IMR-90 (cell line): ENCODE data around the gene PFDN5. TPM values are rescaled to one million over a fixed set of nuclear protein-coding genes. Genes with fewer than 3 reads are reported as not detected.

ENCODE experiments used
- ATAC-seq: fragments of 200-7000 bp; cut with Tn5 transposase; 2 replicates; pipeline ENCODE4 v1.9.1; 2020; ENCODE audit warnings: low read depth, mild to moderate bottlenecking, moderate library complexity
- BruUV-seq: library from RNA; stranded (reverse); fragments of 400-500 nt; replicated peaks from 2 replicates; lab custom pipeline; 2021; lab: Mats Ljungman, UMichigan
- CTCF ChIA-PET: fragments of 300-600 bp; formaldehyde crosslinking; extraction: SDS; loops from one replicate; lab custom pipeline; 2021; ENCODE audit warnings: antibody characterized with exemption; lab: Yijun Ruan, JAX
- POLR2A ChIA-PET: fragments of 300-600 bp; sonication (Branson Sonifier 250); formaldehyde crosslinking; loops from one replicate; lab custom pipeline; 2022; ENCODE audit warnings: antibody characterized with exemption; ENCODE audit not compliant: unreplicated experiment; lab: Charles Lee
- DNase-seq: peaks from one replicate; pipeline ENCODE4 v3.0.0; 2013
- H2AFZ ChIP-seq: replicated peaks from 2 replicates; pipeline ENCODE3; 2013; ENCODE audit warnings: low read length, mild to moderate bottlenecking; ENCODE audit not compliant: poor library complexity
- H2AK5ac ChIP-seq: 2 replicates; pipeline ENCODE4 v1.6.1; 2013; ENCODE audit warnings: low read depth, low read length, inconsistent platforms
- H2AK9ac ChIP-seq: replicated peaks from 2 replicates; pipeline ENCODE3; 2013; ENCODE audit warnings: mild to moderate bottlenecking, low read depth, low read length, moderate library complexity; ENCODE audit not compliant: poor library complexity
- H2BK120ac ChIP-seq: 2 replicates; pipeline ENCODE4 v1.6.1; 2013; ENCODE audit warnings: low read depth, low read length, inconsistent platforms
- H2BK15ac ChIP-seq: 3 replicates; pipeline ENCODE4 v1.6.1; 2013; ENCODE audit warnings: low read depth, low read length, inconsistent platforms
- H2BK20ac ChIP-seq: 2 replicates; pipeline ENCODE4 v1.6.1; 2013; ENCODE audit warnings: low read depth, mild to moderate bottlenecking, inconsistent platforms, low read length, moderate library complexity
- H2BK5ac ChIP-seq: 2 replicates; pipeline ENCODE4 v1.6.1; 2013; ENCODE audit warnings: mild to moderate bottlenecking, low read depth, low read length, inconsistent platforms; ENCODE audit not compliant: poor library complexity, severe bottlenecking
- H3K14ac ChIP-seq: replicated peaks from 2 replicates; pipeline ENCODE4 v1.6.1; 2013; ENCODE audit warnings: low read depth, low read length, inconsistent platforms
- H3K18ac ChIP-seq: 2 replicates; pipeline ENCODE4 v1.6.1; 2013; ENCODE audit warnings: low read depth, low read length, control low read depth
- H3K23ac ChIP-seq: 2 replicates; pipeline ENCODE4 v1.6.1; 2013; ENCODE audit warnings: low read depth, low read length, inconsistent platforms
- H3K27ac ChIP-seq: 2 replicates; pipeline ENCODE4 v1.5.1; 2013; ENCODE audit warnings: mild to moderate bottlenecking, control low read depth, low read length; ENCODE audit not compliant: insufficient read depth
- H3K27me3 ChIP-seq: 2 replicates; pipeline ENCODE4 v1.6.1; 2013; ENCODE audit warnings: low read length; ENCODE audit not compliant: control insufficient read depth, insufficient read depth
- H3K36me3 ChIP-seq: 2 replicates; pipeline ENCODE4 v1.6.1; 2013; ENCODE audit warnings: low read length, mixed read lengths; ENCODE audit not compliant: control insufficient read depth, insufficient read depth
- H3K4ac ChIP-seq: 2 replicates; pipeline ENCODE4 v1.6.1; 2013; ENCODE audit warnings: low read depth, low read length, inconsistent platforms
- H3K4me1 ChIP-seq: 2 replicates; pipeline ENCODE4 v1.6.1; 2013; ENCODE audit warnings: low read length, mixed read lengths; ENCODE audit not compliant: control insufficient read depth, insufficient read depth
- H3K4me2 ChIP-seq: 2 replicates; pipeline ENCODE4 v1.6.1; 2013; ENCODE audit warnings: low read depth, mild to moderate bottlenecking, control low read depth, low read length, moderate library complexity
- H3K4me3 ChIP-seq: 2 replicates; pipeline ENCODE4 v1.5.1; 2013; ENCODE audit warnings: low read depth, mild to moderate bottlenecking, control low read depth, low read length, moderate library complexity; ENCODE audit not compliant: insufficient read depth
- H3K56ac ChIP-seq: 2 replicates; pipeline ENCODE4 v1.6.1; 2013; ENCODE audit warnings: low read length, inconsistent platforms; ENCODE audit not compliant: insufficient read depth; ENCODE audit errors: extremely low read depth
- H3K79me1 ChIP-seq, 2 experiments: 2 replicates each; pipeline ENCODE4 v1.6.1; 2013; ENCODE audit warnings: low read length in 2 of 2, inconsistent platforms in 1 of 2, low read depth in 1 of 2
- H3K9ac ChIP-seq: 2 replicates; pipeline ENCODE4 v1.6.1; 2013; ENCODE audit warnings: low read depth, low read length, control low read depth
- H3K9me1 ChIP-seq: 2 replicates; pipeline ENCODE4 v1.6.1; 2013; ENCODE audit warnings: low read length, inconsistent platforms; ENCODE audit not compliant: insufficient read depth
- H3K9me3 ChIP-seq: 2 replicates; pipeline ENCODE4 v1.6.1; 2013; ENCODE audit warnings: low read length; ENCODE audit not compliant: control insufficient read depth, insufficient read depth
- H4K20me1 ChIP-seq: 2 replicates; pipeline ENCODE4 v1.6.1; 2013; ENCODE audit warnings: low read length, inconsistent platforms; ENCODE audit not compliant: insufficient read depth
- H4K5ac ChIP-seq: 2 replicates; pipeline ENCODE4 v1.6.1; 2013; ENCODE audit warnings: mild to moderate bottlenecking, low read depth, low read length, control low read depth
- H4K8ac ChIP-seq, 2 experiments: 2 replicates each; pipeline ENCODE4 v1.6.1; 2013; ENCODE audit warnings: low read depth in 2 of 2, low read length in 2 of 2, control low read depth in 1 of 2, inconsistent platforms in 1 of 2
- H4K91ac ChIP-seq: 2 replicates; pipeline ENCODE4 v1.6.1; 2013; ENCODE audit warnings: low read depth, low read length, inconsistent platforms; ENCODE audit not compliant: insufficient read depth
- BHLHE40 ChIP-seq: fragments of 150-350 bp; IDR thresholded peaks from 2 replicates; pipeline ENCODE4 v1.6.1; 2016; ENCODE audit warnings: mild to moderate bottlenecking, low read depth, low read length
- CEBPB ChIP-seq: IDR thresholded peaks from 2 replicates; pipeline ENCODE4 v1.6.1; 2012; ENCODE audit warnings: low read depth, low read length, improper control_type of control experiment
- CHD1 ChIP-seq: IDR thresholded peaks from 2 replicates; pipeline ENCODE4 v1.6.1; 2012; ENCODE audit warnings: low read depth, low read length, improper control_type of control experiment
- FOS ChIP-seq: fragments of 150-350 bp; IDR thresholded peaks from 2 replicates; pipeline ENCODE4 v1.6.1; 2016; ENCODE audit warnings: low read depth, low read length
- MAFK ChIP-seq: IDR thresholded peaks from 2 replicates; pipeline ENCODE4 v1.6.1; 2012; ENCODE audit warnings: low read depth, low read length, improper control_type of control experiment
- MAZ ChIP-seq: IDR thresholded peaks from 2 replicates; pipeline ENCODE4 v1.6.1; 2012; ENCODE audit warnings: low read depth, mild to moderate bottlenecking, low read length, improper control_type of control experiment, moderate library complexity, borderline replicate concordance
- MXI1 ChIP-seq: IDR thresholded peaks from 2 replicates; pipeline ENCODE4 v1.6.1; 2012; ENCODE audit warnings: low read depth, mild to moderate bottlenecking, low read length, moderate library complexity, borderline replicate concordance
- NFE2L2 ChIP-seq: fragments of 150-350 bp; IDR thresholded peaks from 2 replicates; pipeline ENCODE4 v1.6.1; 2016; ENCODE audit warnings: low read depth, mild to moderate bottlenecking, low read length
- POLR2A ChIP-seq: IDR thresholded peaks from 2 replicates; pipeline ENCODE4 v1.6.1; 2012; ENCODE audit warnings: mild to moderate bottlenecking, low read depth, low read length
- RAD21 ChIP-seq: IDR thresholded peaks from 2 replicates; pipeline ENCODE4 v1.6.1; 2012; ENCODE audit warnings: low read length, improper control_type of control experiment
- RCOR1 ChIP-seq: IDR thresholded peaks from 2 replicates; pipeline ENCODE4 v1.6.1; 2012; ENCODE audit warnings: mild to moderate bottlenecking, low read length, improper control_type of control experiment; ENCODE audit not compliant: insufficient replicate concordance
- RFX5 ChIP-seq: IDR thresholded peaks from 2 replicates; pipeline ENCODE4 v1.8.0; 2012; ENCODE audit warnings: low read depth, mild to moderate bottlenecking, low read length, moderate library complexity
- SMC3 ChIP-seq: fragments of 150-350 bp; IDR thresholded peaks from 2 replicates; pipeline ENCODE4 v1.6.1; 2016; ENCODE audit warnings: low read depth, mild to moderate bottlenecking, antibody characterized with exemption, low read length, moderate library complexity
- USF2 ChIP-seq: fragments of 150-350 bp; IDR thresholded peaks from 2 replicates; pipeline ENCODE4 v1.6.1; 2017; ENCODE audit warnings: mild to moderate bottlenecking, antibody characterized with exemption, low read length, low read depth
- WGBS, 2 experiments: methylation state at CpG; one replicate each; pipeline versions ENCODE4 v1.1.5 to v1.1.7; 2013; ENCODE audit warnings: missing lambda C conversion rate in 2 of 2; ENCODE audit not compliant: insufficient read length in 1 of 2; ENCODE audit errors: extremely low coverage in 2 of 2; 5-methylcytosine and 5-hydroxymethylcytosine counted together
- dilution Hi-C: fragments of 300-500 bp; cut with HindIII; formaldehyde crosslinking; loops from one replicate; pipeline ENCODE4 v1.14.3; 2018; ENCODE audit warnings: low sequenced_read_pairs; ENCODE audit not compliant: unreplicated experiment
- in situ Hi-C: fragments of 300-500 bp; cut with MboI; formaldehyde crosslinking; loops from 3 replicates; pipeline ENCODE4 v1.14.3; 2019; ENCODE audit warnings: low sequenced_read_pairs, inconsistent platforms, mixed read lengths
- intact Hi-C: fragments of 100-400 bp; cut with micrococcal nuclease; formaldehyde crosslinking; loops from 2 replicates; pipeline ENCODE4 v1.10.0; 2022
- polyA plus RNA-seq, 3 experiments: library from polyadenylated mRNA; depleted of rRNA; stranded (reverse); fragments of >200 nt; gene quantifications; 2 replicates each; pipeline ENCODE4 v1.2.3, GENCODE V29; 2012; ENCODE audit warnings: low replicate concordance in 1 of 3
- total RNA-seq: library from RNA; depleted of rRNA; stranded (reverse); fragments of >200 nt; gene quantifications from 2 replicates; pipeline ENCODE4 v1.2.3, GENCODE V29; 2012
- TF ChIP-seq, protein P1 (sequence below): conservative IDR thresholded peaks from 2 replicates; pipeline ENCODE4 v1.5.1; 2012; ENCODE audit warnings: mild to moderate bottlenecking, low read depth, low read length, improper control_type of control experiment

PFDN5 gene
- total and polyA plus RNA-seq, 2 of the 4 experiments (the other 2 are of a cell fraction): 1,011 to 1,338 TPM

DNA sequence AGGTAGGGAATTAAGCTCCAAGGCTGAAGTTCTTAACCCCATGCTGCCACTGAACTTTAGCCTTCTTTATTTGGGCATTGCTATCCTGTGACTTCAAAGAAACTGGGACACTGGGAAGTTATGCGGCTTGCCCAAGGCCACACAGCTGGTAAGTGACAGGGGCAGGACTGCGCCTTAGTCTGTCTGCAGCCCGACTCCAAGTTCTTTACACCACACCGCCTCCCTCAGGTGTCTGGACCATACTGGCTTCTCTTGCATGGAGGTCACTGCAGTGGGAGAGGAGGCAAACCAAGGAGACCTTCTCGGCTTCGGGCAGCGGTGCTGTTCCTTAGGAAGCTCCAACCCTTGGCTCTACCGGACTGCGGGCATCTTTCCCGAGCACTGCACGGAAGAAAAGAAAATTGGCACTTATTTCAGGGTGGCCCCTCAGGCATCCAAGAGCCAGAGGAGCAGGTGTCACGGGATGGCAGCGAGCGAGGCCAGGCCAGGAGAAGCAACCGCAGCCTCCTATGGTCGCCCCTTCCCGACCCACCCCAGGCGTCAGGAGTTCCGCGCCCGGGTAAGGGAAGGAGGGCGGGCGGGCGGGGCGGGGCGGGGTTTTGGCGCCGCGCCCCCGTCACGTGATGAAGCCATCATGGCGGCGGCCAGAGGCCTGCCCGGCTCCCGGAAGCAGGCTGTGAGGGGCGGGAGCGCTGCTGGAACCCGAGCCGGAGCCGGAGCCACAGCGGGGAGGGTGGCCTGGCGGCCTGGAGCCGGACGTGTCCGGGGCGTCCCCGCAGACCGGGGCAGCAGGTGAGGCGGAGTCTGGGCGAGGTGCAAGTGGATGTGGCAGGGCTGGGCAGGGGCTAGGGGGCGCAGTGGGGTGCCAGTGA lies 43.6 kb upstream of the PFDN5 start:
- peaks cover 16% of the 10 kb centered on the region for H3K36me3 ChIP-seq
- in situ Hi-C loops (no loop called here), dilution Hi-C loops (no loop called here), intact Hi-C loops (loop anchor here (1.0 to 2.0 kb wide), 2 partner anchors 34 to 39 kb away; no protein-coding TSS in a partner anchor)
- peak overlapping the region; percentile 57 for H3K56ac ChIP-seq
- H2AK9ac ChIP-seq: peak overlapping the region; percentile 98
- peak overlapping the region; percentile 87 for H2AK5ac ChIP-seq
- H3K18ac ChIP-seq: peak overlapping the region; percentile 39
- peak overlapping the region; percentile 88 for H4K91ac ChIP-seq
- no peaks in the 10 kb centered on the region; the same call in 1 of the 2 replicates for H4K20me1 ChIP-seq
- POLR2A ChIA-PET: interaction anchor here (0.6 to 1.0 kb wide), 2 partner anchors 44 to 47 kb away, joined by 3 to 7 read pairs; partner anchors contain the start of gene MYG1
- peak overlapping the region; percentile 94 for H3K14ac ChIP-seq
- 0% methylated on average over 13 of the region's 51 CpGs; no CpG with 5 or more reads in 1 of the 2 experiments for WGBS, 2 experiments
- peak overlapping the region; percentile 89 for H2BK5ac ChIP-seq
- peak overlapping the region; percentile 95 for H3K9ac ChIP-seq
- peak overlapping the region; percentile 83 for H3K23ac ChIP-seq
- H4K5ac ChIP-seq: peak overlapping the region; percentile 84
- no peaks in the 10 kb centered on the region for H3K9me3 ChIP-seq
- H4K8ac ChIP-seq: peak overlapping the region; percentile 49 to 90
- peak overlapping the region; percentile 3; the same call in 1 of the 3 replicates for H2BK15ac ChIP-seq
- DNase-seq: peak; percentile 64
- H3K4ac ChIP-seq: peak overlapping the region; percentile 90
- peaks cover 27 to 39% of the 10 kb centered on the region in 2 experiments for H3K79me1 ChIP-seq
- peak overlapping the region; percentile 57; the same call in 1 of the 2 replicates for H2BK120ac ChIP-seq
- CTCF ChIA-PET: interaction anchor here (0.9 to 1.4 kb wide), 4 partner anchors 33 to 93 kb away, joined by 3 to 5 read pairs (median 4); no protein-coding TSS in a partner anchor
- peaks cover 11% of the 10 kb centered on the region for H3K4me1 ChIP-seq
- H3K9me1 ChIP-seq: peaks cover 19% of the 10 kb centered on the region
- peak overlapping the region; percentile 89 for H3K4me2 ChIP-seq
- peak overlapping the region; percentile 85 for H3K4me3 ChIP-seq
- ATAC-seq: peak; percentile 91
- H2BK20ac ChIP-seq: peak overlapping the region; percentile 11; the same call in 1 of the 2 replicates
- peak overlapping the region; percentile 98 for H2AFZ ChIP-seq
- no TSS peak for BruUV-seq
- H3K27me3 ChIP-seq: no peaks in the 10 kb centered on the region
- peak overlapping the region; percentile 93 for H3K27ac ChIP-seq
- TF ChIP-seq MXI1 (peak; percentile 43; the same call in 1 of the 2 replicates), BHLHE40 (peak; percentile 54; the same call in 1 of the 2 replicates), MAFK (no peak), RFX5 (no peak), USF2 (peak; percentile 89), RCOR1 (no peak), MAZ (peak; percentile 63; the same call in 1 of the 2 replicates), RAD21 (peak; percentile 51), NFE2L2 (no peak), CEBPB (no peak), SMC3 (peak; percentile 38), CHD1 (no peak), FOS (no peak), POLR2A (peak; percentile 67)
- TF ChIP-seq, protein P1, sequence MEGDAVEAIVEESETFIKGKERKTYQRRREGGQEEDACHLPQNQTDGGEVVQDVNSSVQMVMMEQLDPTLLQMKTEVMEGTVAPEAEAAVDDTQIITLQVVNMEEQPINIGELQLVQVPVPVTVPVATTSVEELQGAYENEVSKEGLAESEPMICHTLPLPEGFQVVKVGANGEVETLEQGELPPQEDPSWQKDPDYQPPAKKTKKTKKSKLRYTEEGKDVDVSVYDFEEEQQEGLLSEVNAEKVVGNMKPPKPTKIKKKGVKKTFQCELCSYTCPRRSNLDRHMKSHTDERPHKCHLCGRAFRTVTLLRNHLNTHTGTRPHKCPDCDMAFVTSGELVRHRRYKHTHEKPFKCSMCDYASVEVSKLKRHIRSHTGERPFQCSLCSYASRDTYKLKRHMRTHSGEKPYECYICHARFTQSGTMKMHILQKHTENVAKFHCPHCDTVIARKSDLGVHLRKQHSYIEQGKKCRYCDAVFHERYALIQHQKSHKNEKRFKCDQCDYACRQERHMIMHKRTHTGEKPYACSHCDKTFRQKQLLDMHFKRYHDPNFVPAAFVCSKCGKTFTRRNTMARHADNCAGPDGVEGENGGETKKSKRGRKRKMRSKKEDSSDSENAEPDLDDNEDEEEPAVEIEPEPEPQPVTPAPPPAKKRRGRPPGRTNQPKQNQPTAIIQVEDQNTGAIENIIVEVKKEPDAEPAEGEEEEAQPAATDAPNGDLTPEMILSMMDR: peak; percentile 41
